ENCODE data around the gene SLC9A3. TPM values are rescaled to one million over a fixed set of nuclear protein-coding genes. Genes with fewer than 3 reads are reported as not detected.
"Not testable (repeated sequence)": the region's sequence is repeated elsewhere in the genome, so short reads cannot be mapped to it uniquely, and the experiment has no call there.

Gene SLC9A3
- total RNA-seq, 2 donors from 2014 or later: 4.3 to 5.3 TPM

GRCh38 chr5:490116-491106 lies 33.8 kb downstream of the SLC9A3 start:
- TF ChIP-seq, protein P1, sequence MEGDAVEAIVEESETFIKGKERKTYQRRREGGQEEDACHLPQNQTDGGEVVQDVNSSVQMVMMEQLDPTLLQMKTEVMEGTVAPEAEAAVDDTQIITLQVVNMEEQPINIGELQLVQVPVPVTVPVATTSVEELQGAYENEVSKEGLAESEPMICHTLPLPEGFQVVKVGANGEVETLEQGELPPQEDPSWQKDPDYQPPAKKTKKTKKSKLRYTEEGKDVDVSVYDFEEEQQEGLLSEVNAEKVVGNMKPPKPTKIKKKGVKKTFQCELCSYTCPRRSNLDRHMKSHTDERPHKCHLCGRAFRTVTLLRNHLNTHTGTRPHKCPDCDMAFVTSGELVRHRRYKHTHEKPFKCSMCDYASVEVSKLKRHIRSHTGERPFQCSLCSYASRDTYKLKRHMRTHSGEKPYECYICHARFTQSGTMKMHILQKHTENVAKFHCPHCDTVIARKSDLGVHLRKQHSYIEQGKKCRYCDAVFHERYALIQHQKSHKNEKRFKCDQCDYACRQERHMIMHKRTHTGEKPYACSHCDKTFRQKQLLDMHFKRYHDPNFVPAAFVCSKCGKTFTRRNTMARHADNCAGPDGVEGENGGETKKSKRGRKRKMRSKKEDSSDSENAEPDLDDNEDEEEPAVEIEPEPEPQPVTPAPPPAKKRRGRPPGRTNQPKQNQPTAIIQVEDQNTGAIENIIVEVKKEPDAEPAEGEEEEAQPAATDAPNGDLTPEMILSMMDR (IDR thresholded peaks at IDR 0.05): no peak
- no peak for TF ChIP-seq POLR2A (IDR thresholded peaks at IDR 0.05)
- TF ChIP-seq POLR2AphosphoS5 (IDR thresholded peaks at IDR 0.05): no peak
- Histone ChIP-seq H3K9me3 (no peaks in the 10 kb centered on the region), H3K4me1 (replicated peaks) (no peaks in the 10 kb centered on the region), H3K36me3 (no peaks in the 10 kb centered on the region), H3K27ac (no peak overlapping the region), H3K27me3 (replicated peaks; ENCODE audit: insufficient read depth) (peaks cover 8% of the 10 kb centered on the region), H3K4me3 (no peak overlapping the region)
- no peak for DNase-seq (ENCODE audit: low spot score)
- 72% methylated on average over 47 of the region's 48 CpGs for WGBS
- intact Hi-C loops (cut with DNase I): no loop called here

- Histone ChIP-seq H3K27ac (no peak overlapping the region), H3K4me1 (replicated peaks) (no peaks in the 10 kb centered on the region), H3K36me3 (no peaks in the 10 kb centered on the region), H3K9me3 (no peaks in the 10 kb centered on the region), H3K27me3 (replicated peaks; ENCODE audit: insufficient read depth) (peaks cover 8% of the 10 kb centered on the region), H3K4me3 (no peak overlapping the region)
- intact Hi-C loops (cut with DNase I): no loop called here
- TF ChIP-seq POLR2A (IDR thresholded peaks at IDR 0.05) (no peak), POLR2AphosphoS5 (IDR thresholded peaks at IDR 0.05) (no peak)
- TF ChIP-seq, protein P1 (IDR thresholded peaks at IDR 0.05): no peak
- WGBS: 73% methylated on average over 21 of the region's 21 CpGs
- DNase-seq (ENCODE audit: low spot score): no peak
These were observed 34.6 kb downstream of the SLC9A3 start for GRCh38 chr5:489689-490080.

- intact Hi-C loops (cut with DNase I): no loop called here
- TF ChIP-seq POLR2A (IDR thresholded peaks at IDR 0.05) (no peak), POLR2AphosphoS5 (IDR thresholded peaks at IDR 0.05) (no peak)
- TF ChIP-seq, protein P1 (IDR thresholded peaks at IDR 0.05): no peak
- H3K27ac ChIP-seq: no peak overlapping the region
- DNase-seq (ENCODE audit: low spot score): no peak
- no peak overlapping the region for H3K4me3 ChIP-seq
- H3K9me3 ChIP-seq: no peaks in the 10 kb centered on the region
- WGBS: 72% methylated on average over 17 of the region's 40 CpGs
- H3K4me1 ChIP-seq (replicated peaks): no peaks in the 10 kb centered on the region
- peaks cover 8% of the 10 kb centered on the region for H3K27me3 ChIP-seq (replicated peaks; ENCODE audit: insufficient read depth)
- H3K36me3 ChIP-seq: no peaks in the 10 kb centered on the region
These were observed 35.2 kb downstream of the SLC9A3 start for GRCh38 chr5:488744-489688.

- peaks cover 6% of the 10 kb centered on the region for H3K27me3 ChIP-seq (replicated peaks; ENCODE audit: insufficient read depth)
- 94% methylated on average over 28 of the region's 33 CpGs for whole genome bisulfite sequencing
- intact Hi-C loops (cut with DNase I): no loop called here
These were observed 36.0 kb downstream of the SLC9A3 start for GRCh38 chr5:488241-488640.

DNA sequence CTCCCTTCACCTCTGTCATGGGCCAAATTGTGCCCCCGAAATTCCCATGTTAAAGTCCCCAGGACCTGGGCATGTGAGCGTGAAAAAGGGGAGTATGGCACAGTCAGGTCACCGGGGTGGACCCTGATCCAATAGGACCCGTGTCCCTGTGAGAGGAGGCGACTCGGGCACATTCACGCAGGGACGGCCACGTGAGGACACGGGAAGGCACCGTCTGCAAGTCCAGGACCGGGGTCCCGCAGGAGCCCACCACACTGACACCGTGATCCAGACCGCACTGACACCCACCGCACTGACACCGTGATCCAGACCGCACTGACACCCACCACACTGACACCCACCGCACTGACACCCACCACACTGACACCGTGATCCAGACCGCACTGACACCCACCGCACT lies 37.7 kb downstream of the SLC9A3 start:
- intact Hi-C loops (cut with DNase I): not testable (repeated sequence)

More at GRCh38 chr5:488241-488640, 36.0 kb downstream of the SLC9A3 start:
- Histone ChIP-seq H3K4me3 (no peak overlapping the region), H3K9me3 (no peaks in the 10 kb centered on the region), H3K27ac (no peak overlapping the region), H3K4me1 (replicated peaks) (no peaks in the 10 kb centered on the region), H3K36me3 (no peaks in the 10 kb centered on the region)
- DNase-seq (ENCODE audit: low spot score): no peak
- TF ChIP-seq, protein P1 (IDR thresholded peaks at IDR 0.05): no peak
- TF ChIP-seq POLR2A (IDR thresholded peaks at IDR 0.05) (no peak), POLR2AphosphoS5 (IDR thresholded peaks at IDR 0.05) (no peak)

More for the DNA sequence above, 37.7 kb downstream of the SLC9A3 start:
- H3K36me3 ChIP-seq; H3K27me3 ChIP-seq (replicated peaks; ENCODE audit: insufficient read depth); DNase-seq (ENCODE audit: low spot score); H3K4me3 ChIP-seq; H3K9me3 ChIP-seq; H3K27ac ChIP-seq; H3K4me1 ChIP-seq (replicated peaks): not testable (repeated sequence)
- WGBS: 89% methylated on average over 14 of the region's 22 CpGs

Data from prostate gland (tissue), 2 donors.